ENCODE data around the gene LRRC3B.

Gene LRRC3B

DNA sequence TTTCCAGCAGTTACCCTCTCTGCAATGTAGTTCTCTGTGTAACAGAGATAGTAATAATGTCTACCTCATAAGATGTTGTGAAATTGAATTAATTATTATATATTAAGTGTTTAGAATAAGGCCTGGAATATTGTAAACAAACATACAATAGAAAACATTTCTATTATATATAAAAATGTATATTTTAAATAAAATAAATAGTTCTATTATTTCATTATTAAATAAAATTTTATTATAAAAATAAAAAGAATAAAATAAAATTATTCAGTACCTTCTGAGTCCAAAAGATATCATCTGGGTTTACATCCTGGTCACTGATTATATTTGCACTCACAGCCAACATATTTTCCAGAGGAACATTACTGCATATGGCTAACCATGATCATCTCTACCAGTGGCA lies 135.4 kb downstream of the LRRC3B start:
- H3K9ac ChIP-seq (ENCODE audit: low read depth, low read length) = no peak overlapping the region
- H3K4me1 ChIP-seq (ENCODE audit: insufficient read depth, low read length) = no peaks in the 10 kb centered on the region
- H3K36me3 ChIP-seq (ENCODE audit: insufficient read depth, low read length) = no peaks in the 10 kb centered on the region

More for the DNA sequence above, 135.4 kb downstream of the LRRC3B start:
- Histone ChIP-seq H3K27ac (ENCODE audit: low read depth, low read length) (no peak overlapping the region), H3K4me3 (ENCODE audit: low read length) (no peak overlapping the region), H3K9me3 (ENCODE audit: insufficient read depth, low read depth, low read length) (no peaks in the 10 kb centered on the region), H3K27me3 (ENCODE audit: insufficient read depth, low read length) (no peaks in the 10 kb centered on the region)
